CD4-positive, CD25-positive, alpha-beta regulatory T cell (primary cell): ENCODE measurements around the gene ZNF860. TPM values are rescaled to one million over a fixed set of nuclear protein-coding genes. Genes with fewer than 3 reads are reported as not detected.
A peak's percentile ranks its signal among the peaks of the same experiment; 100 is the strongest.

Experiments
- ATAC-seq, 2 donors: fragments of 150-1000 bp; cut with Tn5 transposase; one replicate each; pipeline ENCODE4 v1.10.0; 2021; ENCODE audit warnings: low read depth in 2 of 2, moderate number of reproducible peaks in 2 of 2, moderate library complexity in 1 of 2
- DNase-seq, 3 donors: peaks; one replicate each; pipeline versions ENCODE4 v3.0.0 to v3.0.0-alpha.2; 2012 to 2022; ENCODE audit warnings: mixed read lengths in 1 of 3
- H3K27ac ChIP-seq: one replicate; pipeline ENCODE4 v1.7.0; 2013; ENCODE audit warnings: mild to moderate bottlenecking, low read length; ENCODE audit not compliant: insufficient read depth, poor library complexity, severe bottlenecking
- H3K27me3 ChIP-seq: one replicate; pipeline ENCODE4 v1.7.0; 2013; ENCODE audit warnings: low read length; ENCODE audit not compliant: control insufficient read depth, insufficient read depth
- H3K36me3 ChIP-seq: one replicate; pipeline ENCODE4 v1.7.0; 2013; ENCODE audit warnings: mild to moderate bottlenecking, low read length, moderate library complexity; ENCODE audit not compliant: control insufficient read depth, insufficient read depth
- H3K4me1 ChIP-seq: 2 replicates; pipeline ENCODE4 v1.7.0; 2013; ENCODE audit warnings: mild to moderate bottlenecking, low read length; ENCODE audit not compliant: insufficient read depth, control insufficient read depth, poor library complexity, severe bottlenecking
- H3K4me3 ChIP-seq: one replicate; pipeline ENCODE4 v1.7.0; 2013; ENCODE audit warnings: low read depth, mild to moderate bottlenecking, low read length, moderate library complexity
- H3K9me3 ChIP-seq, 2 experiments: 1 replicate in 1 of 2; 2 replicates in 1 of 2; pipeline ENCODE4 v1.7.0; 2013; ENCODE audit warnings: low read length in 2 of 2, mild to moderate bottlenecking in 1 of 2, moderate library complexity in 1 of 2; ENCODE audit not compliant: control insufficient read depth in 2 of 2
- H3K27ac Mint-ChIP-seq, 3 donors: one replicate each; pipeline ENCODE4 v1.8.0; 2020 to 2022; ENCODE audit warnings: mild to moderate bottlenecking in 3 of 3, mixed read lengths in 3 of 3, moderate library complexity in 2 of 3
- H3K27me3 Mint-ChIP-seq: one replicate; pipeline ENCODE4 v1.8.0; 2022; ENCODE audit warnings: mild to moderate bottlenecking, mixed read lengths
- H3K36me3 Mint-ChIP-seq: one replicate; pipeline ENCODE4 v1.8.0; 2020; ENCODE audit warnings: mixed read lengths
- H3K4me1 Mint-ChIP-seq, 4 donors: one replicate each; pipeline ENCODE4 v1.8.0; 2020 to 2022; ENCODE audit warnings: mixed read lengths in 4 of 4, mild to moderate bottlenecking in 1 of 4
- H3K4me3 Mint-ChIP-seq, 4 donors: one replicate each; pipeline ENCODE4 v1.8.0; 2020 to 2022; ENCODE audit warnings: mild to moderate bottlenecking in 4 of 4, mixed read lengths in 4 of 4, moderate library complexity in 3 of 4
- H3K9me3 Mint-ChIP-seq, 7 donors: one replicate each; pipeline ENCODE4 v1.8.0; 2020 to 2022; ENCODE audit warnings: mixed read lengths in 7 of 7, mild to moderate bottlenecking in 3 of 7, moderate library complexity in 2 of 7
- polyA plus RNA-seq, 4 donors: library from polyadenylated mRNA; unstranded; fragments of 300-500 nt; fragmentation: Illumina TruSeq; gene quantifications; one replicate each; pipeline ENCODE4 v1.2.3, GENCODE V29; 2021
- total RNA-seq: library from RNA; stranded (reverse); gene quantifications from one replicate; pipeline ENCODE4 v1.2.3, GENCODE V29; 2022

ZNF860 gene
- total and polyA plus RNA-seq, 5 donors from 2014 or later: not detected

- no peak overlapping the region for H3K27ac ChIP-seq
- Mint-ChIP-seq H3K27me3 (peaks cover 8% of the 10 kb centered on the region), H3K36me3 (no peaks in the 10 kb centered on the region), H3K9me3 (peaks cover 0 to 2% (median 0%) of the 10 kb centered on the region in 7 donors), H3K4me3 (no peak overlapping the region), H3K27ac (no peak overlapping the region), H3K4me1 (no peaks in the 10 kb centered on the region)
- DNase-seq: no peak
- H3K4me3 ChIP-seq: no peak overlapping the region
- H3K4me1 ChIP-seq: no peaks in the 10 kb centered on the region
- no peaks in the 10 kb centered on the region for H3K9me3 ChIP-seq
- no peaks in the 10 kb centered on the region for H3K27me3 ChIP-seq
- H3K36me3 ChIP-seq: no peaks in the 10 kb centered on the region
- ATAC-seq: no peak
Measured at GRCh38 chr3:31943041-31943440, 38.5 kb upstream of the ZNF860 start.

- no peak for ATAC-seq
- Mint-ChIP-seq H3K4me1 (no peaks in the 10 kb centered on the region), H3K9me3 (peaks cover 0 to 10% (median 0%) of the 10 kb centered on the region in 7 donors), H3K27me3 (peaks cover 16% of the 10 kb centered on the region), H3K4me3 (no peak overlapping the region), H3K27ac (no peak overlapping the region), H3K36me3 (no peaks in the 10 kb centered on the region)
- no peaks in the 10 kb centered on the region for H3K4me1 ChIP-seq
- no peaks in the 10 kb centered on the region for H3K9me3 ChIP-seq
- H3K27ac ChIP-seq: no peak overlapping the region
- H3K27me3 ChIP-seq: no peaks in the 10 kb centered on the region
- H3K36me3 ChIP-seq: no peaks in the 10 kb centered on the region
- DNase-seq: no peak
- H3K4me3 ChIP-seq: no peak overlapping the region
Measured at GRCh38 chr3:31945738-31946052, 35.9 kb upstream of the ZNF860 start.

DNA sequence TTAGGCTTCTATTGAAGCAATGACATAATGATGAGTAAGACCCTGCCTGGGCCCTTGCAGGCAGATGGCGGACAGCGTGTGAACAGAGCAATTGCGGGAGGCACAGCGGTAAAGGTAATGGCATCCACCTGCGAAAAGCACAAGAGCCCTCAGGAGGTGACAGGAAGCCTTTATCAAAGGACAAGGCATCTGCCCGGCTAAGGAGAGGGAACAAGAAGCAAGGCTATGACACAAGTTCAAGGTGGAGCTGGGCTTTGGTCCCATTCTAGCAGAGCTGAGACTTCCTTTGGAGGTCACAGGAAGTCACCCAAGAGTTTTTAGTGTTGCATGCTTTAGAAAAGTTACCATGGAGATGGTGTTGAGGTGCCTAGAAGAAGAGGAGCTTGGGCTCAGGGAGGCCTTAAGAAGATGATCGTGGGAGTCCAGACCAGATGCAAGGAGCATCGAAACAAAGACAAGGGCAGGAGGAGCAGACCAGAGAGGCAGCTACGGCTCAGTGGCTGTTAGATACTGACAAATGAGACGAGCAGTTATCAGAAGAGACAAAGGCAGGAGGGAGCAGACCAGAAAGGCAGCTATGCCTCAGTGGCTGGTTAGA, 35.0 kb upstream of the ZNF860 start:
- H3K4me3 ChIP-seq: no peak overlapping the region
- H3K27me3 ChIP-seq: no peaks in the 10 kb centered on the region
- no peaks in the 10 kb centered on the region for H3K4me1 ChIP-seq
- Mint-ChIP-seq H3K36me3 (no peaks in the 10 kb centered on the region), H3K9me3 (peaks cover 0 to 12% (median 0%) of the 10 kb centered on the region in 7 donors), H3K27me3 (peaks cover 19% of the 10 kb centered on the region), H3K4me3 (no peak overlapping the region), H3K27ac (peak overlapping the region in 1 of 3 donors; percentile 67), H3K4me1 (no peaks in the 10 kb centered on the region)
- ATAC-seq (no peak), DNase-seq (no peak)
- H3K36me3 ChIP-seq: no peaks in the 10 kb centered on the region
- no peaks in the 10 kb centered on the region for H3K9me3 ChIP-seq
- no peak overlapping the region for H3K27ac ChIP-seq

GRCh38 chr3:31947162-31947561, 34.4 kb upstream of the ZNF860 start:
- DNase-seq (no peak), ATAC-seq (no peak)
- H3K27me3 ChIP-seq: no peaks in the 10 kb centered on the region
- Mint-ChIP-seq H3K27ac (peak overlapping the region in 1 of 3 donors; percentile 67), H3K36me3 (no peaks in the 10 kb centered on the region), H3K4me3 (no peak overlapping the region), H3K4me1 (peaks cover 0 to under 1% (median 0%) of the 10 kb centered on the region in 4 donors), H3K27me3 (peaks cover 19% of the 10 kb centered on the region), H3K9me3 (peaks cover 0 to 12% (median 0%) of the 10 kb centered on the region in 7 donors)
- no peak overlapping the region for H3K4me3 ChIP-seq
- no peak overlapping the region for H3K27ac ChIP-seq
- no peaks in the 10 kb centered on the region for H3K4me1 ChIP-seq
- no peaks in the 10 kb centered on the region for H3K36me3 ChIP-seq
- no peaks in the 10 kb centered on the region for H3K9me3 ChIP-seq

- H3K36me3 Mint-ChIP-seq: no peaks in the 10 kb centered on the region
- Histone ChIP-seq H3K4me3 (no peak overlapping the region), H3K27me3 (no peaks in the 10 kb centered on the region), H3K9me3 (no peaks in the 10 kb centered on the region), H3K27ac (no peak overlapping the region), H3K4me1 (no peaks in the 10 kb centered on the region), H3K36me3 (no peaks in the 10 kb centered on the region)
- peak overlapping the region in 1 of 3 donors; percentile 57 for H3K27ac Mint-ChIP-seq
- ATAC-seq (no peak), DNase-seq (no peak)
- peaks cover 0 to 12% (median 0%) of the 10 kb centered on the region in 7 donors for H3K9me3 Mint-ChIP-seq
- peaks cover 19% of the 10 kb centered on the region for H3K27me3 Mint-ChIP-seq
- H3K4me3 Mint-ChIP-seq: no peak overlapping the region
- peaks cover 0 to 3% (median 0%) of the 10 kb centered on the region in 4 donors for H3K4me1 Mint-ChIP-seq
Measured at GRCh38 chr3:31947671-31948091, 33.9 kb upstream of the ZNF860 start.

DNA sequence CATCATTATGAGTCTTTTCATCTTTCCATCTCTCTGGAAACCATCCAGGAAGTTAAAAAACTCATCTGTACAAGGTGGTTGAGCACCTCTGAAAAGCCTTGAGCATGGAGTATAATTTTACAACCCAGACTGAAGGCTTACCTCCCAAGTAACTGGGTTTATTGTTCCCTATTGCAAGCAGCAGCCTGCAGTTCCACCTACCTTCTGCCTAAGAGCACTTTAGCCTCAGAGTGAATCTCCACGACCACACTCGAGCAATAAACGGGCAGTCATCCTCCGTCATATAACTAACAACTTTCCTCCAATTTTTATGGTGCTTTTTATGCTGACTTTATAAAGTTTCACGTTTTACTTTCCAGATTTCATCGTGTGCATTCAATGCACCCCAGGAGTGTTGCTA, 33.3 kb upstream of the ZNF860 start:
- ATAC-seq (no peak), DNase-seq (no peak)
- H3K27me3 ChIP-seq: no peaks in the 10 kb centered on the region
- H3K9me3 ChIP-seq: no peaks in the 10 kb centered on the region
- H3K27me3 Mint-ChIP-seq: peaks cover 19% of the 10 kb centered on the region
- no peak overlapping the region for H3K4me3 ChIP-seq
- no peaks in the 10 kb centered on the region for H3K36me3 Mint-ChIP-seq
- H3K4me1 ChIP-seq: no peaks in the 10 kb centered on the region
- H3K27ac Mint-ChIP-seq: no peak overlapping the region
- H3K4me3 Mint-ChIP-seq: no peak overlapping the region
- no peak overlapping the region for H3K27ac ChIP-seq
- peaks cover 0 to 3% (median 0%) of the 10 kb centered on the region in 4 donors for H3K4me1 Mint-ChIP-seq
- no peaks in the 10 kb centered on the region for H3K36me3 ChIP-seq
- peaks cover 0 to 12% (median 0%) of the 10 kb centered on the region in 7 donors for H3K9me3 Mint-ChIP-seq

- Histone ChIP-seq H3K4me3 (no peak overlapping the region), H3K36me3 (no peaks in the 10 kb centered on the region), H3K27me3 (no peaks in the 10 kb centered on the region), H3K4me1 (no peaks in the 10 kb centered on the region), H3K27ac (no peak overlapping the region), H3K9me3 (peaks cover 2 to 6% of the 10 kb centered on the region in 2 experiments)
- peak in 1 of 3 donors; percentile 38 for DNase-seq
- H3K4me3 Mint-ChIP-seq: no peak overlapping the region
- peaks cover 25% of the 10 kb centered on the region for H3K27me3 Mint-ChIP-seq
- no peak for ATAC-seq
- H3K27ac Mint-ChIP-seq: no peak overlapping the region
- H3K36me3 Mint-ChIP-seq: no peaks in the 10 kb centered on the region
- peaks cover 0 to 16% (median 2%) of the 10 kb centered on the region in 7 donors for H3K9me3 Mint-ChIP-seq
- H3K4me1 Mint-ChIP-seq: peaks cover 0 to 3% (median 0%) of the 10 kb centered on the region in 4 donors
Measured at GRCh38 chr3:31952205-31952604, 29.3 kb upstream of the ZNF860 start.

GRCh38 chr3:31953091-31953490, 28.5 kb upstream of the ZNF860 start:
- Histone ChIP-seq H3K36me3 (no peaks in the 10 kb centered on the region), H3K4me1 (no peaks in the 10 kb centered on the region), H3K4me3 (no peak overlapping the region), H3K27me3 (no peaks in the 10 kb centered on the region), H3K27ac (no peak overlapping the region), H3K9me3 (peaks cover 2 to 6% of the 10 kb centered on the region in 2 experiments)
- Mint-ChIP-seq H3K4me3 (no peak overlapping the region), H3K9me3 (peaks cover 0 to 16% (median 2%) of the 10 kb centered on the region in 7 donors), H3K4me1 (peaks cover 0 to 3% (median 0%) of the 10 kb centered on the region in 4 donors), H3K36me3 (no peaks in the 10 kb centered on the region), H3K27ac (no peak overlapping the region), H3K27me3 (peaks cover 25% of the 10 kb centered on the region)
- ATAC-seq (no peak), DNase-seq (no peak)
